ENCODE measurements around the gene BRD2.

- TF ChIP-seq CTCF (IDR thresholded peaks at IDR 0.05) (no peak), POLR2A (IDR thresholded peaks at IDR 0.05; ENCODE audit: low read length) (no peak), EP300 (IDR thresholded peaks at IDR 0.05) (no peak), RFX5 (IDR thresholded peaks at IDR 0.05) (peak; percentile 94), ELK1 (IDR thresholded peaks at IDR 0.05; ENCODE audit: low read depth, low read length) (no peak), PHF8 (IDR thresholded peaks at IDR 0.05; ENCODE audit: borderline replicate concordance, low read depth) (no peak), MYC (IDR thresholded peaks at IDR 0.05; ENCODE audit: borderline replicate concordance, low read length) (no peak), MAX (IDR thresholded peaks at IDR 0.05) (no peak), E2F6 (IDR thresholded peaks at IDR 0.05; ENCODE audit: borderline replicate concordance, low read depth) (no peak), USF2 (IDR thresholded peaks at IDR 0.05) (no peak), POLR2AphosphoS2 (conservative IDR thresholded peaks at IDR 0.05; ENCODE audit: low read length) (no peak)
These were observed 61.2 kb downstream of the BRD2 start for GRCh38 chr6:33029328-33030184.
